SU-DHL-6 (cell line): Measurements from ENCODE around the gene NENF.

Experiments used
- H2AFZ ChIP-seq: fragments of 200-600 bp; sonication (generic); 2 replicates; pipeline ENCODE4 v1.6.1; 2014; ENCODE audit warnings: low read depth, mild to moderate bottlenecking, moderate library complexity, mixed read lengths, antibody characterized with exemption, low read length; ENCODE audit not compliant: severe bottlenecking
- H3F3A ChIP-seq: fragments of 200-600 bp; shearing (Covaris generic); 2 replicates; pipeline ENCODE4 v1.6.0; 2016; ENCODE audit warnings: antibody characterized with exemption, mild to moderate bottlenecking; ENCODE audit not compliant: insufficient read depth
- H3K27ac ChIP-seq: fragments of 200-600 bp; sonication (generic); 2 replicates; pipeline ENCODE4 v1.5.1; 2016; ENCODE audit warnings: low read depth, mild to moderate bottlenecking, low read length, moderate library complexity, mixed read lengths
- H3K27me3 ChIP-seq: fragments of 200-600 bp; sonication (generic), shearing (Covaris generic); 2 replicates; pipeline ENCODE4 v1.6.0; 2014; ENCODE audit warnings: mild to moderate bottlenecking, low read length
- H3K36me3 ChIP-seq: fragments of 200-600 bp; sonication (generic); 2 replicates; pipeline ENCODE4 v1.6.1; 2014; ENCODE audit warnings: mild to moderate bottlenecking, low read length, mixed read lengths
- H3K4me2 ChIP-seq: fragments of 300-600, 200-600 bp; shearing (Covaris generic), sonication (generic); 2 replicates; pipeline ENCODE4 v1.6.0; 2014; ENCODE audit warnings: low read length, low read depth, mild to moderate bottlenecking; ENCODE audit not compliant: poor library complexity, severe bottlenecking
- H3K4me3 ChIP-seq: fragments of 200-600 bp; sonication (generic); 2 replicates; pipeline ENCODE4 v1.5.1; 2014; ENCODE audit warnings: antibody characterized with exemption, low read length, mild to moderate bottlenecking, mixed read lengths; ENCODE audit not compliant: insufficient read depth, poor library complexity, severe bottlenecking
- H3K79me2 ChIP-seq: fragments of 200-600 bp; sonication (generic); 2 replicates; pipeline ENCODE4 v1.6.1; 2014; ENCODE audit warnings: mild to moderate bottlenecking, low read length, moderate library complexity; ENCODE audit not compliant: insufficient read depth
- H3K9ac ChIP-seq: fragments of 200-600 bp; sonication (generic); 2 replicates; pipeline ENCODE4 v1.7.0; 2014; ENCODE audit warnings: mild to moderate bottlenecking, low read length
- H3K9me2 ChIP-seq: fragments of 200-600 bp; sonication (generic); replicated peaks from 2 replicates; pipeline ENCODE4 v1.6.1; 2014; ENCODE audit warnings: low read length; ENCODE audit not compliant: insufficient read depth
- H3K9me3 ChIP-seq: fragments of 200-600 bp; sonication (generic); 2 replicates; pipeline ENCODE4 v1.6.1; 2014; ENCODE audit warnings: low read length, mixed read lengths; ENCODE audit not compliant: insufficient read depth
- H4K20me1 ChIP-seq: fragments of 200-600 bp; sonication (generic); 2 replicates; pipeline ENCODE4 v1.6.1; 2014; ENCODE audit warnings: low read depth, mild to moderate bottlenecking, antibody characterized with exemption, low read length, moderate library complexity, mixed read lengths
- EZH2phosphoT487 ChIP-seq: fragments of 200-600 bp; sonication (generic), shearing (Covaris generic); conservative IDR thresholded peaks from 2 replicates; pipeline ENCODE4 v1.6.1; 2018; ENCODE audit warnings: mild to moderate bottlenecking, antibody characterized with exemption, low read length, moderate library complexity, mixed read lengths
- TF ChIP-seq, protein P1 (sequence below): fragments of 200-600 bp; sonication (generic); IDR thresholded peaks from one replicate; pipeline ENCODE4 v1.5.1; 2017; ENCODE audit warnings: antibody characterized with exemption, mild to moderate bottlenecking, low read length, moderate library complexity; ENCODE audit not compliant: insufficient read depth, poor library complexity, severe bottlenecking

Gene NENF

DNA sequence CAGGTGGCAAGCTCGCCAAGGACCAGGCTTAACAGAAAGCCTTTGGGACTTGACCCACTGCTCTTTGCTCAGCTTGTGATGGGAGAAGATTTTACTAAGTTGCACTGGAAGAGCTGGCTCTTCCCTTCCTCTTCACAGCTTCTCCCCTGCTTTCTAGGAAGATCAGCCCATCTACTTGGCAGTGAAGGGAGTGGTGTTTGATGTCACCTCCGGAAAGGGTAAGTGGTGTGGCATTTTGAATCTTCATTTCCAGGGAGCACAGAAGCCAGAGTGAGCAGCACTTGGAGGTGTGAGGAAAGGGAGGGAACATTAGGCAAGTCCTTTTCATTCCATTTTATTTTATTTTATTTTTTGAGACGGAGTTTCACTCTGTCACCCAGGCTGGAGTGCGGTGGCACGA is 9.7 kb downstream of the NENF start:
- Histone ChIP-seq H3K9me2 (no peaks in the 10 kb centered on the region), H3K4me2 (no peak overlapping the region), H2AFZ (no peak overlapping the region), H3K27ac (no peak overlapping the region), H3K36me3 (no peaks in the 10 kb centered on the region), H3K27me3 (no peaks in the 10 kb centered on the region), H3K9ac (no peak overlapping the region), H3K79me2 (no peaks in the 10 kb centered on the region), H3K9me3 (no peaks in the 10 kb centered on the region), H3K4me3 (no peak overlapping the region), H4K20me1 (no peaks in the 10 kb centered on the region), H3F3A (no peaks in the 10 kb centered on the region)
- TF ChIP-seq, protein P1, sequence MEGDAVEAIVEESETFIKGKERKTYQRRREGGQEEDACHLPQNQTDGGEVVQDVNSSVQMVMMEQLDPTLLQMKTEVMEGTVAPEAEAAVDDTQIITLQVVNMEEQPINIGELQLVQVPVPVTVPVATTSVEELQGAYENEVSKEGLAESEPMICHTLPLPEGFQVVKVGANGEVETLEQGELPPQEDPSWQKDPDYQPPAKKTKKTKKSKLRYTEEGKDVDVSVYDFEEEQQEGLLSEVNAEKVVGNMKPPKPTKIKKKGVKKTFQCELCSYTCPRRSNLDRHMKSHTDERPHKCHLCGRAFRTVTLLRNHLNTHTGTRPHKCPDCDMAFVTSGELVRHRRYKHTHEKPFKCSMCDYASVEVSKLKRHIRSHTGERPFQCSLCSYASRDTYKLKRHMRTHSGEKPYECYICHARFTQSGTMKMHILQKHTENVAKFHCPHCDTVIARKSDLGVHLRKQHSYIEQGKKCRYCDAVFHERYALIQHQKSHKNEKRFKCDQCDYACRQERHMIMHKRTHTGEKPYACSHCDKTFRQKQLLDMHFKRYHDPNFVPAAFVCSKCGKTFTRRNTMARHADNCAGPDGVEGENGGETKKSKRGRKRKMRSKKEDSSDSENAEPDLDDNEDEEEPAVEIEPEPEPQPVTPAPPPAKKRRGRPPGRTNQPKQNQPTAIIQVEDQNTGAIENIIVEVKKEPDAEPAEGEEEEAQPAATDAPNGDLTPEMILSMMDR: no peak
- TF ChIP-seq EZH2phosphoT487: no peak

DNA sequence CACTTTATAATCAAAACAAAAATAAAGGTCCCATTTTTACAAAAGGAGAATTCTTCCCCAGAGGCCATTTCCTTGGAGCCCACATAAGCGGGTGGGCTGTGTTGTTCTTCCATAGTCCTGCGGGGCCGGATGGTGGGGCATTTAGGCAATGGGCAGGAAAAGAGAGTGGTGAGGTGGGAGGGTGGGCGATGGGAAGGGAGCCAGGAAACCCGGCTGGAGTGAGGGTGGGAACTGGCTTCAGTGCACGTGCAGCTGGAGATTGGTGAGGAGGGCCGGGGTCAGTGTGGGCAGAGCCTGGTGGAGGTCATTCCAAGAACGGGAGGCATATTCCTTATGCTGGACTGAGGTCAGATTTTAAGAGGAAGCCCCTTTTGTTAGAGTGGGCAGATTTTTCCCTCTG is 13.6 kb downstream of the NENF start:
- Histone ChIP-seq H3K79me2 (no peaks in the 10 kb centered on the region), H3K9me2 (no peaks in the 10 kb centered on the region), H3K27me3 (no peaks in the 10 kb centered on the region), H3K4me2 (no peak overlapping the region), H3F3A (no peaks in the 10 kb centered on the region), H3K9me3 (no peaks in the 10 kb centered on the region), H3K4me3 (no peak overlapping the region), H2AFZ (no peak overlapping the region), H3K9ac (no peak overlapping the region), H4K20me1 (no peaks in the 10 kb centered on the region), H3K36me3 (no peaks in the 10 kb centered on the region), H3K27ac (no peak overlapping the region)
- TF ChIP-seq, protein P1: no peak
- no peak for TF ChIP-seq EZH2phosphoT487

DNA sequence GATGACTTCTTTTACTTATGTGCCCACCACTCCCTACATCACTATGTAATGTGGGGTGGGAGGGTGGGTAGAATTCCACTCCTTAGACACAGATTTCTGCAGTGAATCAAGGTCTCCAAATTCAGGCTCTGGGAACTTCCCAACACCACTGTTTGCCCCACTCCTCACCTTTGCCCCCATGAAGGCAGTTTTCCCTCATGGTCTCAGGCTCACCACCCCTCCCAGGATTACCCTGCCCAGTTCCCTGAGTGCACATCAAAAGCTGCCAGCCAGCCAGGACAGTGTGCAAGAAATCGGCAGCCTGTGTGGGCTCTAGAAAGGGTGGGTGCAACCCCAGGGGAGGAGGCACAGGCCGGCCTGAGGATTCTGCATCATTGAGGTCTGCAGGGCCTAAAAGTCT is 14.8 kb downstream of the NENF start:
- no peaks in the 10 kb centered on the region for H3F3A ChIP-seq
- H3K9ac ChIP-seq: no peak overlapping the region
- H3K27ac ChIP-seq: no peak overlapping the region
- H3K9me3 ChIP-seq: no peaks in the 10 kb centered on the region
- TF ChIP-seq, protein P1: no peak
- no peak for TF ChIP-seq EZH2phosphoT487
- no peak overlapping the region for H3K4me2 ChIP-seq
- H4K20me1 ChIP-seq: no peaks in the 10 kb centered on the region
- H3K36me3 ChIP-seq: no peaks in the 10 kb centered on the region
- no peak overlapping the region for H3K4me3 ChIP-seq
- no peaks in the 10 kb centered on the region for H3K9me2 ChIP-seq
- no peaks in the 10 kb centered on the region for H3K27me3 ChIP-seq
- no peak overlapping the region for H2AFZ ChIP-seq
- H3K79me2 ChIP-seq: no peaks in the 10 kb centered on the region
